Liver (tissue), 9 donors: ENCODE measurements around the gene COQ2. TPM values are rescaled to one million over a fixed set of nuclear protein-coding genes. Genes with fewer than 3 reads are reported as not detected.

Experiments
- DNase-seq: peaks from one replicate; pipeline ENCODE4 v3.0.0-alpha.2; 2017; ENCODE audit warnings: low spot score
- H3K27ac ChIP-seq, 2 donors: one replicate each; pipeline ENCODE4 v1.7.0; 2013; ENCODE audit warnings: inconsistent platforms in 2 of 2, low read length in 2 of 2, control low read depth in 1 of 2, low read depth in 1 of 2, mild to moderate bottlenecking in 1 of 2
- H3K27me3 ChIP-seq, 4 donors: one replicate each; pipeline versions ENCODE4 v1.6.1 to v1.7.0; 2013; ENCODE audit warnings: low read length in 3 of 4, inconsistent platforms in 1 of 4, mild to moderate bottlenecking in 1 of 4, moderate library complexity in 1 of 4; ENCODE audit not compliant: control insufficient read depth in 4 of 4, insufficient read depth in 4 of 4
- H3K36me3 ChIP-seq, 4 donors: one replicate each; pipeline versions ENCODE4 v1.6.1 to v1.7.0; 2013; ENCODE audit warnings: low read length in 3 of 4, mild to moderate bottlenecking in 3 of 4, low read depth in 1 of 4, moderate library complexity in 1 of 4; ENCODE audit not compliant: control insufficient read depth in 4 of 4, insufficient read depth in 3 of 4
- H3K4me1 ChIP-seq, 4 donors: one replicate each; pipeline versions ENCODE4 v1.6.1 to v1.7.0; 2013; ENCODE audit warnings: low read length in 3 of 4, mild to moderate bottlenecking in 3 of 4, moderate library complexity in 1 of 4; ENCODE audit not compliant: control insufficient read depth in 4 of 4, insufficient read depth in 4 of 4
- H3K4me3 ChIP-seq, 3 donors: one replicate each; pipeline versions ENCODE4 v1.6.1 to v1.7.0; 2013; ENCODE audit warnings: low read length in 3 of 3, control low read depth in 1 of 3, low read depth in 1 of 3, mild to moderate bottlenecking in 1 of 3
- H3K9ac ChIP-seq, 2 donors: one replicate each; pipeline ENCODE4 v1.7.0; 2013; ENCODE audit warnings: low read length in 2 of 2, mild to moderate bottlenecking in 2 of 2, moderate library complexity in 2 of 2, control low read depth in 1 of 2, low read depth in 1 of 2
- H3K9me3 ChIP-seq, 4 donors: one replicate each; pipeline versions ENCODE4 v1.6.1 to v1.7.0; 2013; ENCODE audit warnings: low read length in 3 of 4; ENCODE audit not compliant: control insufficient read depth in 4 of 4
- ATF3 ChIP-seq: IDR thresholded peaks from 2 replicates; pipeline ENCODE4 v1.6.1; 2016; ENCODE audit warnings: antibody characterized with exemption
- CTCF ChIP-seq: fragments of 150-350 bp; IDR thresholded peaks from 2 replicates; pipeline ENCODE4 v1.5.1; 2017; ENCODE audit warnings: improper control_type of control experiment, low read depth, low read length; ENCODE audit not compliant: missing input control
- EGR1 ChIP-seq, 2 donors: IDR thresholded peaks; 2 replicates each; pipeline ENCODE4 v1.6.1; 2016 to 2018; ENCODE audit warnings: antibody characterized with exemption in 2 of 2, low read depth in 2 of 2
- FOXA1 ChIP-seq: IDR thresholded peaks from 2 replicates; pipeline ENCODE4 v1.6.1; 2016; ENCODE audit warnings: antibody characterized with exemption
- FOXA2 ChIP-seq: IDR thresholded peaks from 2 replicates; pipeline ENCODE4 v1.6.1; 2016; ENCODE audit warnings: antibody characterized with exemption
- GABPA ChIP-seq, 2 donors: IDR thresholded peaks in 1 of 2; conservative IDR thresholded peaks in 1 of 2; 2 replicates each; pipeline ENCODE4 v1.6.1; 2016; ENCODE audit warnings: antibody characterized with exemption in 2 of 2, mild to moderate bottlenecking in 1 of 2, moderate library complexity in 1 of 2
- HNF4G ChIP-seq: IDR thresholded peaks from 2 replicates; pipeline ENCODE4 v1.6.1; 2016; ENCODE audit warnings: antibody characterized with exemption
- MAX ChIP-seq: IDR thresholded peaks from 2 replicates; pipeline ENCODE4 v1.6.1; 2016; ENCODE audit warnings: antibody characterized with exemption
- RAD21 ChIP-seq, 2 donors: IDR thresholded peaks; 2 replicates each; pipeline ENCODE4 v1.6.1; 2016; ENCODE audit warnings: antibody characterized with exemption in 2 of 2, mild to moderate bottlenecking in 2 of 2
- REST ChIP-seq: IDR thresholded peaks from 2 replicates; pipeline ENCODE4 v1.6.1; 2016; ENCODE audit warnings: antibody characterized with exemption, mild to moderate bottlenecking
- RXRA ChIP-seq, 2 donors: IDR thresholded peaks; 2 replicates each; pipeline ENCODE4 v1.6.1; 2017 to 2018; ENCODE audit warnings: antibody characterized with exemption in 2 of 2, mild to moderate bottlenecking in 1 of 2
- TAF1 ChIP-seq: conservative IDR thresholded peaks from 2 replicates; pipeline ENCODE4 v1.6.1; 2016; ENCODE audit warnings: antibody characterized with exemption, mild to moderate bottlenecking
- ZBTB33 ChIP-seq: IDR thresholded peaks from 2 replicates; pipeline ENCODE4 v1.6.1; 2016; ENCODE audit warnings: antibody characterized with exemption
- WGBS: extraction: QIAGEN DNeasy Blood & Tissue Kit; methylation state at CpG from one replicate; pipeline ENCODE4 v1.1.7; 2013; 5-methylcytosine and 5-hydroxymethylcytosine counted together
- polyA plus RNA-seq, 2 donors: library from polyadenylated mRNA; stranded (reverse) in 1 of 2; unstranded in 1 of 2; fragments of 200-250 nt in 1 of 2; fragments of >200 nt in 1 of 2; fragmentation: Nextera tagmentation in 1 of 2; extraction: Ambion mirVana in 1 of 2; gene quantifications; one replicate each; pipeline versions ENCODE4 v1.2.1 to v1.2.3, GENCODE V29; 2013 to 2015
- total RNA-seq, 2 donors: library from RNA; depleted of rRNA; stranded (reverse); fragments of >200 nt; gene quantifications; one replicate each; pipeline ENCODE4 v1.2.3, GENCODE V29; 2014
- donor health status: healthy.
- donor health status: healthy.
- donor health status: healthy.
- donor health status: healthy.
- donor health status: healthy.

Gene COQ2
- total and polyA plus RNA-seq, 4 donors: 8.6 to 13.6 (median 10.8) TPM

- no peak for DNase-seq
- TF ChIP-seq RAD21 (IDR thresholded peaks at IDR 0.05): no peak
- no peak for TF ChIP-seq EGR1 (IDR thresholded peaks at IDR 0.05; ENCODE audit: low read depth in 2 of 2)
- TF ChIP-seq TAF1: no peak
- TF ChIP-seq FOXA1: no peak
- TF ChIP-seq HNF4G: no peak
- TF ChIP-seq MAX: no peak
- no peak for TF ChIP-seq REST
- no peak for TF ChIP-seq RXRA (IDR thresholded peaks at IDR 0.05)
- no peak for TF ChIP-seq ZBTB33
- TF ChIP-seq GABPA (IDR thresholded peaks at IDR 0.05 in 1 of 2, conservative IDR thresholded peaks at IDR 0.05 in 1 of 2): no peak
- TF ChIP-seq ATF3: no peak
- no peak for TF ChIP-seq FOXA2
- Histone ChIP-seq H3K4me1 (peaks cover 2 to 13% (median 9%) of the 10 kb centered on the region in 4 donors), H3K4me3 (no peak overlapping the region), H3K9me3 (no peaks in the 10 kb centered on the region), H3K36me3 (peaks cover 0 to 3% (median under 1%) of the 10 kb centered on the region in 4 donors), H3K9ac (no peak overlapping the region), H3K27ac (no peak overlapping the region), H3K27me3 (no peaks in the 10 kb centered on the region)
- 89% methylated on average over 7 of the region's 7 CpGs for WGBS
Observed at GRCh38 chr4:83283181-83283580, 1.4 kb downstream of the COQ2 start.

GRCh38 chr4:83282049-83282535, 2.5 kb downstream of the COQ2 start:
- TF ChIP-seq TAF1 (no peak), HNF4G (no peak), CTCF (peak; percentile 62), EGR1 (IDR thresholded peaks at IDR 0.05; ENCODE audit: low read depth in 2 of 2) (no peak), RAD21 (IDR thresholded peaks at IDR 0.05) (peak; percentile 74 to 84)
- no peak overlapping the region for H3K4me3 ChIP-seq
- 26% methylated on average over 4 of the region's 4 CpGs for WGBS
- H3K36me3 ChIP-seq: peaks cover 0 to 3% (median under 1%) of the 10 kb centered on the region in 4 donors
- H3K4me1 ChIP-seq: peaks cover 2 to 13% (median 9%) of the 10 kb centered on the region in 4 donors
- no peak overlapping the region for H3K27ac ChIP-seq
- no peaks in the 10 kb centered on the region for H3K27me3 ChIP-seq
- peak overlapping the region; percentile 5 to 37 for H3K9ac ChIP-seq
- DNase-seq: peak; percentile 60
- H3K9me3 ChIP-seq: no peaks in the 10 kb centered on the region
